ENCODE measurements around the gene USP34. TPM values are rescaled to one million over a fixed set of nuclear protein-coding genes. Genes with fewer than 3 reads are reported as not detected.
"Not testable (repeated sequence)": the region's sequence is repeated elsewhere in the genome, so short reads cannot be mapped to it uniquely, and the experiment has no call there.

USP34 gene
- total RNA-seq, 4 donors from 2014 or later = 49.5 to 129 (median 84.9) TPM

DNA sequence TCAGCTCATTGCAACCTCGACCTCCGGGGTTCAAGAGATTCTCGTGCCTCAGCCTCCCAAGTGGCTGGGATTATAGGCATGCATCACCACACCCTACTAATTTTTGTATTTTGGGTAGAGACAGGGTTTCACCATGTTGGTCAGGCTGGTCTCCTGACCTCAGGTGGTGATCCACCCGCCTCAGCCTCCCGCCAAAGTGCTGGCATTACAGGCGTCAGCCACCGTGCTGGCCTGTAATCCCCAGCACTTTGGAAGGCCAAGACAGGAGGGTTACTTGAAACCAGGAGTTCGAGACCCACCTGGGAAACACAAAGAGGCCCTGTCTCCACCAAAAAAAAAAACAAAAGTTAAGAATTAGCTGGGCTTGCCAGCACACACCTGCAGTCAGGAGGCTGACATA is 18.5 kb downstream of the USP34 start:
- no peak for DNase-seq
- peaks cover 0 to 7% (median 0%) of the 10 kb centered on the region in 3 donors for H3K36me3 ChIP-seq

DNA sequence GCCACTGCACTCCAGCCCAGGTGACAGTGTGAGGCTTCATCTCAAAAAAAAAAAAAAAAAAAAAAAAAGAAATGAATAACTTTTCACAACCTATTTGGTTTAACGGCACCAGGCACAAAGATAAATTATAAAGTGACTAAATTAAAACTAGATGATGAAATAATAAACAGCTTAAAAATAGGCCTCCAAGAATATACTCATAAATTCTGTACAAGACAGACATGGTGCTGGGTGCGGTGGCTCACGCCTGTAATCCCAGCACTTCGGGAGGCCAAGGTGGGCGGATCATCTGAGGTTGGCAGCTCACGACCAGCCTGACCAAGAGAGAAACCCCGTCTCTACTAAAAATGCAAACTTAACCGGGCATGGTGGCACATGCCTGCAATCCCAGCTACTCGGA is 19.7 kb downstream of the USP34 start:
- no peaks in the 10 kb centered on the region for H3K9me3 ChIP-seq
- H3K4me1 ChIP-seq = peaks cover 0 to 32% (median 0%) of the 10 kb centered on the region in 3 donors
- no peaks in the 10 kb centered on the region for H3K27me3 ChIP-seq
- TF ChIP-seq POLR2A (IDR thresholded peaks at IDR 0.05) (no peak), CTCF (IDR thresholded peaks at IDR 0.05) (no peak)
- WGBS, 2 donors = 80 to 88% methylated on average over 6 to 9 of the region's 9 CpGs
- no peak overlapping the region for H3K27ac ChIP-seq
- H3K4me3 ChIP-seq = no peak overlapping the region
- peaks cover 0 to 7% (median 0%) of the 10 kb centered on the region in 3 donors for H3K36me3 ChIP-seq
- no peak for DNase-seq
- intact Hi-C loops (cut with DNase I) = no loop called here

More for the DNA sequence above, 18.5 kb downstream of the USP34 start:
- H3K4me1 ChIP-seq = peaks cover 0 to 37% (median 6%) of the 10 kb centered on the region in 3 donors
- no peak for TF ChIP-seq CTCF (IDR thresholded peaks at IDR 0.05)
- no peak for TF ChIP-seq POLR2A (IDR thresholded peaks at IDR 0.05)
- intact Hi-C loops (cut with DNase I) = no loop called here
- H3K27me3 ChIP-seq = no peaks in the 10 kb centered on the region
- H3K27ac ChIP-seq = no peak overlapping the region
- no peaks in the 10 kb centered on the region for H3K9me3 ChIP-seq
- no peak overlapping the region for H3K4me3 ChIP-seq
- WGBS, 2 donors = 87 to 100% methylated on average over 1 to 2 of the region's 8 CpGs

DNA sequence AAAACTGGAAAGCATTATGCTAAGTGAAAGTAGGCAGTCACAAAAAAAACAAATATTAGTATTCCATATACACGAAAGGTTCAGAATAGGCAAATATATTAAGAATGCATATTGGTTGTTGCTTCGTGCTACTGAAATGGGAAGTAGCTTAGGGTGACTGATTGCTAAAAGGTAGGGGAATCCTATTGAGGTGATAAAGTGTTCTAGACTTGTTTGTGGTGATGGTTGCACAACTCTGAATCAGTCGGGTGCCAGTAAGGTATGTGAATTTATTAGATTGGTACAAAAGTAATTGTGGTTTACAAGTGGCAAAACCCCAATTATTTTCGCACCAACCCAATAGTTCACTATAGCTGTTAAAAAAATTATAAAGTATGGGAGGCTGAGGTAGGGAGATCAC is 20.7 kb downstream of the USP34 start:
- intact Hi-C loops (cut with DNase I) = no loop called here
- Histone ChIP-seq H3K9me3 (no peaks in the 10 kb centered on the region), H3K27ac (no peak overlapping the region), H3K27me3 (no peaks in the 10 kb centered on the region), H3K4me3 (no peak overlapping the region), H3K4me1 (peaks cover 0 to 28% (median 0%) of the 10 kb centered on the region in 3 donors), H3K36me3 (peaks cover 0 to 7% (median 0%) of the 10 kb centered on the region in 3 donors)
- no peak for DNase-seq
- WGBS, 2 donors = 39 to 53% methylated on average over 4 of the region's 4 CpGs
- TF ChIP-seq CTCF (IDR thresholded peaks at IDR 0.05) = no peak
- TF ChIP-seq POLR2A (IDR thresholded peaks at IDR 0.05) = no peak

DNA sequence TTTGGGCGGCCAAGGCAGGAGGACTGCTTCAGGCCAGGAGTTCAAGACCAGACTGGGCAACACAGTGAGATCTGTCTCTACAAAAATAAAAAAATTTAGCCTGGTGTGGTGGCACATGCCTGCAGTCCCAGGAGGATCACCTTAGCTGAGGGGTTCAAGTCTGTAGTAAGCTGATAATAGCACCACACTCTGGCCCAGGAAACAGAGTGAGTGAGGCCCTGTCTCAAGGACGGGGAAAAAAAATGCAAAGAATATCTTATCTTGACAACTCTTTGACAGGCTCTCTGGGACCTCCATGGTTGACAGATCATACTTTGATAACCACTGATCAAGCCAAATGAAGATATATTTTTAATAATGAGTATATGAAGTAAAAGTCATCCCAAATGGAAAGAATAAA is 22.7 kb downstream of the USP34 start:
- TF ChIP-seq POLR2A (IDR thresholded peaks at IDR 0.05) (no peak), CTCF (IDR thresholded peaks at IDR 0.05) (no peak)
- DNase-seq = no peak
- peaks cover 0 to 13% (median 0%) of the 10 kb centered on the region in 3 donors for H3K36me3 ChIP-seq
- H3K4me1 ChIP-seq = peaks cover 0 to 18% (median 0%) of the 10 kb centered on the region in 3 donors
- H3K27ac ChIP-seq = no peak overlapping the region
- H3K27me3 ChIP-seq = no peaks in the 10 kb centered on the region
- no peaks in the 10 kb centered on the region for H3K9me3 ChIP-seq
- intact Hi-C loops (cut with DNase I) = no loop called here
- whole genome bisulfite sequencing, 2 donors = 87 to 100% methylated on average over 2 of the region's 2 CpGs
- H3K4me3 ChIP-seq = no peak overlapping the region

GRCh38 chr2:61446971-61447370 is 23.9 kb downstream of the USP34 start:
- H3K4me3 ChIP-seq; DNase-seq; H3K27ac ChIP-seq; intact Hi-C loops (cut with DNase I); H3K27me3 ChIP-seq; H3K9me3 ChIP-seq: not testable (repeated sequence)
- 81 to 92% methylated on average over 7 of the region's 7 CpGs for WGBS, 2 donors
- Histone ChIP-seq H3K36me3 (peaks cover 0 to 13% (median 0%) of the 10 kb centered on the region in 3 donors), H3K4me1 (peaks cover 0 to 21% (median 3%) of the 10 kb centered on the region in 3 donors)

Data from esophagus squamous epithelium (tissue), 5 donors.